Gastrocnemius medialis (tissue), 4 donors: ENCODE results near the gene LBHD1.

ENCODE experiments used
- POLR2A ChIP-seq, 2 donors: fragments of 450-650 bp; IDR thresholded peaks; one replicate each; pipeline ENCODE4 v1.6.1; 2017; ENCODE audit warnings: antibody characterized with exemption in 2 of 2, mild to moderate bottlenecking in 2 of 2, moderate library complexity in 2 of 2
- TF ChIP-seq, protein P1 (sequence below), 5 experiments: fragments of 450-650 bp in 3 of 5; fragments of 200-600 bp in 2 of 5; sonication (generic) in 2 of 5; IDR thresholded peaks in 4 of 5; conservative IDR thresholded peaks in 1 of 5; 1 replicate in 4 of 5; 2 replicates in 1 of 5; pipeline ENCODE4 v1.5.1; 2016 to 2019; ENCODE audit warnings: antibody characterized with exemption in 5 of 5, mild to moderate bottlenecking in 3 of 5, moderate library complexity in 3 of 5

DNA sequence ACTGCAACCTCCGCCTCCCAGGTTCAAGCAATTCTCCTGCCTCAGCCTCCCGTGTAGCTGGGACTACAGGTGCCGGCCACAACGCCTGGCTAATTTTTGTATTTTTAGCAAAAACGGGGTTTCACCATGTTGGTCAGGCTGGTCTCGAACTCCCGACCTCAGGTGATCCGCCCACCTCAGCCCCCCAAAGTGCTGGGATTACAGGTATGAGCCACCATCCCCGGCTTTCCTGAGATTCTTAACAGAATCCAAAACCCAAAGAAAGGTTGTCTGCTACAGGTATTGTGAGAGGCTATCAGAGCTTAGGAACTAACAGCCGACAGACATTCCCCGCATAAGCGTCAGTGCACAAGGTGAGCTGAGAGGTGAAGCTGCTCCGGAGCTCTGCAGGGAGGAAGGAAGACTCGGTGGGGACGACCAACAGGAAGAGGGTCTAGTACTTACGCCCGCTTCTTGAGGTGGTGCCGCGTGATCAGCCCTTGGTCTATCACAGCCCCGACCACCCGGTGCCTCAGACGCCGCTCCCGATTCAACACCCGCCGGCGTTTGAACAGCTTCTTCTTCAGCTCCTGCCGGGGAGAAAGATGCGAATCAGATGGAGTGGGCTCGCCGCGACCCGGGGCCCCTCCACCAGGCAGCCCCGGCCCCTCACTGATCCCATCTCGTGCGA is 7.5 kb downstream of the LBHD1 start:
- TF ChIP-seq, protein P1, sequence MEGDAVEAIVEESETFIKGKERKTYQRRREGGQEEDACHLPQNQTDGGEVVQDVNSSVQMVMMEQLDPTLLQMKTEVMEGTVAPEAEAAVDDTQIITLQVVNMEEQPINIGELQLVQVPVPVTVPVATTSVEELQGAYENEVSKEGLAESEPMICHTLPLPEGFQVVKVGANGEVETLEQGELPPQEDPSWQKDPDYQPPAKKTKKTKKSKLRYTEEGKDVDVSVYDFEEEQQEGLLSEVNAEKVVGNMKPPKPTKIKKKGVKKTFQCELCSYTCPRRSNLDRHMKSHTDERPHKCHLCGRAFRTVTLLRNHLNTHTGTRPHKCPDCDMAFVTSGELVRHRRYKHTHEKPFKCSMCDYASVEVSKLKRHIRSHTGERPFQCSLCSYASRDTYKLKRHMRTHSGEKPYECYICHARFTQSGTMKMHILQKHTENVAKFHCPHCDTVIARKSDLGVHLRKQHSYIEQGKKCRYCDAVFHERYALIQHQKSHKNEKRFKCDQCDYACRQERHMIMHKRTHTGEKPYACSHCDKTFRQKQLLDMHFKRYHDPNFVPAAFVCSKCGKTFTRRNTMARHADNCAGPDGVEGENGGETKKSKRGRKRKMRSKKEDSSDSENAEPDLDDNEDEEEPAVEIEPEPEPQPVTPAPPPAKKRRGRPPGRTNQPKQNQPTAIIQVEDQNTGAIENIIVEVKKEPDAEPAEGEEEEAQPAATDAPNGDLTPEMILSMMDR (IDR thresholded peaks at IDR 0.05 in 4 of 5, conservative IDR thresholded peaks at IDR 0.05 in 1 of 5) = no peak
- TF ChIP-seq POLR2A (IDR thresholded peaks at IDR 0.05) = no peak
